H9 (cell line): Measurements from ENCODE around the gene TUT7. TPM values are rescaled to one million over a fixed set of nuclear protein-coding genes. Genes with fewer than 3 reads are reported as not detected.

Source experiments
- DNase-seq: peaks from one replicate; pipeline ENCODE4 v3.0.0-alpha.2; 2017
- H2AFZ ChIP-seq: one replicate; pipeline ENCODE4 v1.6.1; 2013; ENCODE audit warnings: mild to moderate bottlenecking, low read length, control low read depth, moderate library complexity
- H2AK5ac ChIP-seq: 2 replicates; pipeline ENCODE4 v1.6.1; 2013; ENCODE audit warnings: low read length, control low read depth, mixed read lengths; ENCODE audit not compliant: insufficient read length
- H2BK120ac ChIP-seq: one replicate; pipeline ENCODE4 v1.6.1; 2013; ENCODE audit warnings: low read depth, mild to moderate bottlenecking, low read length, control low read depth, inconsistent platforms; ENCODE audit not compliant: poor library complexity, severe bottlenecking
- H2BK12ac ChIP-seq: 2 replicates; pipeline ENCODE4 v1.6.1; 2013; ENCODE audit warnings: low read length, control low read depth, mixed read lengths, low read depth; ENCODE audit not compliant: insufficient read length
- H2BK15ac ChIP-seq: 2 replicates; pipeline ENCODE4 v1.6.1; 2013; ENCODE audit warnings: low read depth, low read length, control low read depth
- H2BK20ac ChIP-seq: one replicate; pipeline ENCODE4 v1.6.1; 2013; ENCODE audit warnings: low read depth, mild to moderate bottlenecking, low read length, control low read depth, inconsistent platforms; ENCODE audit not compliant: poor library complexity, severe bottlenecking
- H2BK5ac ChIP-seq: 2 replicates; pipeline ENCODE4 v1.6.1; 2013; ENCODE audit warnings: low read length, control low read depth, mixed read lengths; ENCODE audit not compliant: insufficient read length
- H3K14ac ChIP-seq: 2 replicates; pipeline ENCODE4 v1.6.1; 2013; ENCODE audit warnings: low read length, control low read depth; ENCODE audit not compliant: insufficient read depth
- H3K18ac ChIP-seq: 2 replicates; pipeline ENCODE4 v1.6.1; 2013; ENCODE audit warnings: low read depth, mild to moderate bottlenecking, mixed read lengths, low read length, control low read depth; ENCODE audit not compliant: insufficient read length
- H3K23ac ChIP-seq: 2 replicates; pipeline ENCODE4 v1.6.1; 2013; ENCODE audit warnings: low read length, control low read depth, mixed read lengths, low read depth; ENCODE audit not compliant: insufficient read length
- H3K23me2 ChIP-seq: 2 replicates; pipeline ENCODE4 v1.6.1; 2013; ENCODE audit warnings: low read depth, mild to moderate bottlenecking, mixed read lengths, low read length, control low read depth; ENCODE audit not compliant: insufficient read length, poor library complexity, severe bottlenecking
- H3K27ac ChIP-seq: 2 replicates; pipeline ENCODE4 v1.5.1; 2013; ENCODE audit warnings: low read length, control low read depth, mixed read lengths, low read depth; ENCODE audit not compliant: insufficient read length
- H3K27me3 ChIP-seq: 2 replicates; pipeline ENCODE4 v1.6.1; 2013; ENCODE audit warnings: low read length, control low read depth, inconsistent platforms; ENCODE audit not compliant: insufficient read depth
- H3K4ac ChIP-seq: 2 replicates; pipeline ENCODE4 v1.6.1; 2013; ENCODE audit warnings: low read depth, mild to moderate bottlenecking, control low read depth, inconsistent platforms, low read length, moderate library complexity
- H3K4me1 ChIP-seq: 2 replicates; pipeline ENCODE4 v1.6.1; 2013; ENCODE audit warnings: low read length, control low read depth, inconsistent platforms; ENCODE audit not compliant: insufficient read depth
- H3K4me2 ChIP-seq: 2 replicates; pipeline ENCODE4 v1.6.1; 2013; ENCODE audit warnings: low read length, control low read depth, mixed read lengths; ENCODE audit not compliant: insufficient read length, insufficient read depth
- H3K56ac ChIP-seq: 2 replicates; pipeline ENCODE4 v1.6.1; 2013; ENCODE audit warnings: low read depth, mild to moderate bottlenecking, mixed read lengths, low read length, control low read depth; ENCODE audit not compliant: insufficient read length
- H3K79me1 ChIP-seq: 2 replicates; pipeline ENCODE4 v1.6.1; 2013; ENCODE audit warnings: low read depth, mild to moderate bottlenecking, moderate library complexity, low read length, control low read depth, inconsistent platforms; ENCODE audit not compliant: insufficient read depth, poor library complexity, severe bottlenecking
- H3K79me2 ChIP-seq: 2 replicates; pipeline ENCODE4 v1.6.1; 2013; ENCODE audit warnings: low read length, control low read depth, inconsistent platforms; ENCODE audit not compliant: insufficient read depth
- H3K9ac ChIP-seq: 2 replicates; pipeline ENCODE4 v1.6.1; 2013; ENCODE audit warnings: low read length, control low read depth, mixed read lengths; ENCODE audit not compliant: insufficient read length; ENCODE audit errors: extremely low read depth
- H3K9me3 ChIP-seq: one replicate; pipeline ENCODE4 v1.6.1; 2013; ENCODE audit warnings: low read depth, low read length, inconsistent platforms; ENCODE audit not compliant: control insufficient read depth
- H3T11ph ChIP-seq: one replicate; pipeline ENCODE4 v1.6.1; 2013; ENCODE audit warnings: mild to moderate bottlenecking, low read length, control low read depth, inconsistent platforms
- H4K20me1 ChIP-seq: one replicate; pipeline ENCODE4 v1.6.1; 2013; ENCODE audit not compliant: control insufficient read depth, insufficient read length, insufficient read depth
- H4K5ac ChIP-seq: 2 replicates; pipeline ENCODE4 v1.6.1; 2013; ENCODE audit warnings: low read depth, mild to moderate bottlenecking, mixed read lengths, low read length, control low read depth; ENCODE audit not compliant: insufficient read length
- H4K8ac ChIP-seq: replicated peaks from 2 replicates; pipeline ENCODE4 v1.6.1; 2013; ENCODE audit warnings: low read length, control low read depth, mixed read lengths, low read depth; ENCODE audit not compliant: insufficient read length
- H4K91ac ChIP-seq: 2 replicates; pipeline ENCODE4 v1.6.1; 2013; ENCODE audit warnings: low read depth, mild to moderate bottlenecking, moderate library complexity, mixed read lengths, low read length, control low read depth; ENCODE audit not compliant: insufficient read length
- H3K27ac Mint-ChIP-seq, 3 experiments: 2 replicates in 2 of 3; 3 replicates in 1 of 3; pipeline ENCODE4 v1.8.0; 2020 to 2021; ENCODE audit warnings: mixed read lengths in 3 of 3, mild to moderate bottlenecking in 1 of 3, moderate library complexity in 1 of 3
- H3K27me3 Mint-ChIP-seq: 2 replicates; pipeline ENCODE4 v1.8.0; 2021; ENCODE audit warnings: low read depth, mild to moderate bottlenecking, moderate library complexity, mixed read lengths
- H3K36me3 Mint-ChIP-seq, 3 experiments: 2 replicates in 2 of 3; 3 replicates in 1 of 3; pipeline ENCODE4 v1.8.0; 2020 to 2021; ENCODE audit warnings: low read depth in 3 of 3, mixed read lengths in 3 of 3; ENCODE audit not compliant: insufficient read depth in 1 of 3
- H3K4me1 Mint-ChIP-seq, 2 experiments: 2 replicates each; pipeline ENCODE4 v1.8.0; 2020; ENCODE audit warnings: mixed read lengths in 2 of 2
- H3K4me3 Mint-ChIP-seq, 2 experiments: 2 replicates in 1 of 2; 3 replicates in 1 of 2; pipeline ENCODE4 v1.8.0; 2020 to 2021; ENCODE audit warnings: mild to moderate bottlenecking in 2 of 2, mixed read lengths in 2 of 2, moderate library complexity in 1 of 2
- H3K9me3 Mint-ChIP-seq, 2 experiments: 2 replicates in 1 of 2; 3 replicates in 1 of 2; pipeline ENCODE4 v1.8.0; 2020; ENCODE audit warnings: mild to moderate bottlenecking in 2 of 2, mixed read lengths in 2 of 2, moderate library complexity in 1 of 2
- CTCF ChIP-seq: fragments of 200-600 bp; sonication (generic); conservative IDR thresholded peaks from 3 replicates; pipeline ENCODE4 v1.8.0; 2021; ENCODE audit warnings: antibody characterized with exemption, mild to moderate bottlenecking
- WGBS: extraction: QIAGEN DNeasy Blood & Tissue Kit; methylation state at CpG from one replicate; pipeline ENCODE4 v1.1.7; 2013; ENCODE audit warnings: missing lambda C conversion rate, low lambda C conversion rate, mixed read lengths; ENCODE audit not compliant: insufficient read length; ENCODE audit errors: extremely low coverage; 5-methylcytosine and 5-hydroxymethylcytosine counted together
- total RNA-seq: library from RNA; stranded (reverse); gene quantifications from 2 replicates; pipeline ENCODE4 v1.2.1, GENCODE V29; 2021

The TUT7 gene
- total RNA-seq, 1 experiment from 2014 or later = 23.1 TPM

GRCh38 chr9:86253577-86253976, 100.6 kb downstream of the TUT7 start:
- Histone ChIP-seq H4K8ac (no peak overlapping the region), H3T11ph (no peak overlapping the region), H3K56ac (no peak overlapping the region), H3K9ac (no peak overlapping the region), H3K27ac (no peak overlapping the region), H3K79me2 (no peaks in the 10 kb centered on the region), H2BK120ac (no peak overlapping the region), H2BK12ac (no peak overlapping the region), H2BK5ac (no peak overlapping the region), H3K79me1 (no peaks in the 10 kb centered on the region), H3K23ac (no peak overlapping the region), H3K4me1 (no peaks in the 10 kb centered on the region), H2AK5ac (no peak overlapping the region), H4K5ac (no peak overlapping the region), H3K27me3 (no peaks in the 10 kb centered on the region), H3K4ac (no peak overlapping the region), H3K4me2 (no peak overlapping the region), H2AFZ (no peak overlapping the region), H3K18ac (no peak overlapping the region), H2BK20ac (no peak overlapping the region), H2BK15ac (no peak overlapping the region), H4K20me1 (no peaks in the 10 kb centered on the region), H3K14ac (no peak overlapping the region), H4K91ac (no peak overlapping the region), H3K23me2 (no peaks in the 10 kb centered on the region), H3K9me3 (peaks cover 9% of the 10 kb centered on the region)
- DNase-seq = no peak
- no peak for TF ChIP-seq CTCF
- Mint-ChIP-seq H3K9me3 (peaks cover 16 to 24% of the 10 kb centered on the region in 2 experiments), H3K36me3 (peaks cover 10 to 12% (median 11%) of the 10 kb centered on the region in 3 experiments), H3K4me3 (no peak overlapping the region), H3K27ac (no peak overlapping the region), H3K4me1 (peaks cover 0 to 5% of the 10 kb centered on the region in 2 experiments; a peak in 1 of 4 replicates), H3K27me3 (no peaks in the 10 kb centered on the region)
- no CpG with 5 or more reads among the region's 3 CpGs for WGBS
